NB4 (cell line): ENCODE measurements around the gene FBXL20.

Source experiments
- POLR2A ChIP-seq: IDR thresholded peaks from 2 replicates; pipeline ENCODE4 v1.6.1; 2011; ENCODE audit warnings: mild to moderate bottlenecking; ENCODE audit not compliant: insufficient read length; ENCODE audit errors: extremely low read depth
- TF ChIP-seq, protein P1 (sequence below): IDR thresholded peaks from one replicate; pipeline ENCODE4 v1.5.1; 2012; ENCODE audit warnings: low read depth, low read length
- TF ChIP-seq, protein P2 (sequence below): IDR thresholded peaks from 2 replicates; pipeline ENCODE4 v1.6.1; 2011; ENCODE audit warnings: low read depth, low read length

- TF ChIP-seq, protein P1, sequence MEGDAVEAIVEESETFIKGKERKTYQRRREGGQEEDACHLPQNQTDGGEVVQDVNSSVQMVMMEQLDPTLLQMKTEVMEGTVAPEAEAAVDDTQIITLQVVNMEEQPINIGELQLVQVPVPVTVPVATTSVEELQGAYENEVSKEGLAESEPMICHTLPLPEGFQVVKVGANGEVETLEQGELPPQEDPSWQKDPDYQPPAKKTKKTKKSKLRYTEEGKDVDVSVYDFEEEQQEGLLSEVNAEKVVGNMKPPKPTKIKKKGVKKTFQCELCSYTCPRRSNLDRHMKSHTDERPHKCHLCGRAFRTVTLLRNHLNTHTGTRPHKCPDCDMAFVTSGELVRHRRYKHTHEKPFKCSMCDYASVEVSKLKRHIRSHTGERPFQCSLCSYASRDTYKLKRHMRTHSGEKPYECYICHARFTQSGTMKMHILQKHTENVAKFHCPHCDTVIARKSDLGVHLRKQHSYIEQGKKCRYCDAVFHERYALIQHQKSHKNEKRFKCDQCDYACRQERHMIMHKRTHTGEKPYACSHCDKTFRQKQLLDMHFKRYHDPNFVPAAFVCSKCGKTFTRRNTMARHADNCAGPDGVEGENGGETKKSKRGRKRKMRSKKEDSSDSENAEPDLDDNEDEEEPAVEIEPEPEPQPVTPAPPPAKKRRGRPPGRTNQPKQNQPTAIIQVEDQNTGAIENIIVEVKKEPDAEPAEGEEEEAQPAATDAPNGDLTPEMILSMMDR = no peak
- TF ChIP-seq, protein P2, sequence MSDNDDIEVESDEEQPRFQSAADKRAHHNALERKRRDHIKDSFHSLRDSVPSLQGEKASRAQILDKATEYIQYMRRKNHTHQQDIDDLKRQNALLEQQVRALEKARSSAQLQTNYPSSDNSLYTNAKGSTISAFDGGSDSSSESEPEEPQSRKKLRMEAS = no peak
- TF ChIP-seq POLR2A = no peak
These were observed 176.6 kb downstream of the FBXL20 start for GRCh38 chr17:39224778-39225307.
